DOHH2 (cell line): Measurements from ENCODE around the gene LRRC2.
A peak's percentile ranks its signal among the peaks of the same experiment; 100 is the strongest.

Experiments
- H3F3A ChIP-seq: fragments of 200-600 bp; sonication (generic), shearing (Covaris generic); 2 replicates; pipeline ENCODE4 v1.6.0; 2016; ENCODE audit warnings: antibody characterized with exemption, mild to moderate bottlenecking; ENCODE audit not compliant: control insufficient read depth, insufficient read depth
- H3K27ac ChIP-seq: fragments of 200-600 bp; sonication (generic); 2 replicates; pipeline ENCODE4 v1.5.1; 2014; ENCODE audit warnings: low read depth, mild to moderate bottlenecking, low read length, moderate library complexity
- H3K27me3 ChIP-seq: fragments of 200-600 bp; sonication (generic); 2 replicates; pipeline ENCODE4 v1.6.1; 2014; ENCODE audit warnings: mild to moderate bottlenecking, low read length, mixed read lengths; ENCODE audit not compliant: control insufficient read depth
- H3K36me3 ChIP-seq: fragments of 200-600 bp; sonication (generic); 2 replicates; pipeline ENCODE4 v1.6.1; 2014; ENCODE audit warnings: mild to moderate bottlenecking, low read length, moderate library complexity, mixed read lengths; ENCODE audit not compliant: control insufficient read depth
- H3K4me1 ChIP-seq: fragments of 200-600 bp; sonication (generic); 2 replicates; pipeline ENCODE4 v1.6.1; 2014; ENCODE audit warnings: mild to moderate bottlenecking, low read length, mixed read lengths; ENCODE audit not compliant: control insufficient read depth
- H3K4me2 ChIP-seq: fragments of 200-600 bp; sonication (generic); 2 replicates; pipeline ENCODE4 v1.6.0; 2014; ENCODE audit warnings: mild to moderate bottlenecking, low read length, moderate library complexity
- H3K4me3 ChIP-seq: fragments of 200-600 bp; sonication (generic); 2 replicates; pipeline ENCODE4 v1.5.1; 2014; ENCODE audit warnings: mild to moderate bottlenecking, low read length, mixed read lengths
- H3K79me2 ChIP-seq: fragments of 200-600 bp; sonication (generic); 2 replicates; pipeline ENCODE4 v1.6.1; 2014; ENCODE audit warnings: mild to moderate bottlenecking, low read length, mixed read lengths; ENCODE audit not compliant: control insufficient read depth
- H3K9me2 ChIP-seq: fragments of 200-600 bp; sonication (generic); replicated peaks from 2 replicates; pipeline ENCODE4 v1.6.1; 2014; ENCODE audit warnings: mild to moderate bottlenecking, low read length, mixed read lengths; ENCODE audit not compliant: control insufficient read depth
- H3K9me3 ChIP-seq: fragments of 200-600 bp; sonication (generic); 2 replicates; pipeline ENCODE4 v1.6.1; 2014; ENCODE audit warnings: antibody characterized with exemption, low read length, mixed read lengths; ENCODE audit not compliant: control insufficient read depth, insufficient read depth
- H4K20me1 ChIP-seq: fragments of 200-600 bp; sonication (generic); 2 replicates; pipeline ENCODE4 v1.6.0; 2014; ENCODE audit warnings: low read depth, mild to moderate bottlenecking, antibody characterized with exemption, low read length, moderate library complexity; ENCODE audit not compliant: control insufficient read depth, insufficient read depth
- EZH2phosphoT487 ChIP-seq: fragments of 200-600 bp; sonication (generic); IDR thresholded peaks from 2 replicates; pipeline ENCODE4 v1.6.1; 2017; ENCODE audit warnings: borderline replicate concordance, mild to moderate bottlenecking, antibody characterized with exemption, low read length, moderate library complexity, mixed read lengths
- TF ChIP-seq, protein P1 (sequence below): fragments of 200-600 bp; sonication (generic); IDR thresholded peaks from one replicate; pipeline ENCODE4 v1.5.1; 2014; ENCODE audit warnings: antibody characterized with exemption, mild to moderate bottlenecking, low read depth, low read length; ENCODE audit not compliant: poor library complexity, severe bottlenecking

LRRC2 gene

DNA sequence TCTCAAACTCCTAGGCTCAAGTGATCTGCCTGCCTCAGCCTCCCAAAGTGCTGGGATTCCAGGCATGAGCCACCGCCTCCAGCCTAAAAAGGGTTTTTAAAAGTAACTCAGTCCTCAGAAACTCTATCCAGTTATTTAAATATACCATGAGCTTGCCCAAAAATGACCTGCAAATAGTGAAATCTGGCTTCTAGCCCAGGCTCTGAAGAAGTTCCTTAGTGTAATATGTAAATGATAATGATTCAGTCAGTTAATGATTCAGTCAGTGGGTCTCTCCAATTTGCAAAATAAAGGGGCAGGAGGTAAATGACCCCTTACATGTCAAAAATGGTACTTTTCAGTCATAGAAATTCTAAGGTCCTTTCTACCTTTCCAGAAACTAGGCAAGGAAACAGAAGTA is 28.8 kb downstream of the LRRC2 start:
- H3K79me2 ChIP-seq = peaks cover 5% of the 10 kb centered on the region
- H3K4me3 ChIP-seq = peak overlapping the region; percentile 74
- no peaks in the 10 kb centered on the region for H3K9me3 ChIP-seq
- H3K4me2 ChIP-seq = peak overlapping the region; percentile 99
- H4K20me1 ChIP-seq = no peaks in the 10 kb centered on the region
- peak overlapping the region; percentile 100 for H3K27ac ChIP-seq
- H3K9me2 ChIP-seq = no peaks in the 10 kb centered on the region
- H3K4me1 ChIP-seq = peaks cover 77% of the 10 kb centered on the region
- no peak for TF ChIP-seq EZH2phosphoT487
- TF ChIP-seq, protein P1, sequence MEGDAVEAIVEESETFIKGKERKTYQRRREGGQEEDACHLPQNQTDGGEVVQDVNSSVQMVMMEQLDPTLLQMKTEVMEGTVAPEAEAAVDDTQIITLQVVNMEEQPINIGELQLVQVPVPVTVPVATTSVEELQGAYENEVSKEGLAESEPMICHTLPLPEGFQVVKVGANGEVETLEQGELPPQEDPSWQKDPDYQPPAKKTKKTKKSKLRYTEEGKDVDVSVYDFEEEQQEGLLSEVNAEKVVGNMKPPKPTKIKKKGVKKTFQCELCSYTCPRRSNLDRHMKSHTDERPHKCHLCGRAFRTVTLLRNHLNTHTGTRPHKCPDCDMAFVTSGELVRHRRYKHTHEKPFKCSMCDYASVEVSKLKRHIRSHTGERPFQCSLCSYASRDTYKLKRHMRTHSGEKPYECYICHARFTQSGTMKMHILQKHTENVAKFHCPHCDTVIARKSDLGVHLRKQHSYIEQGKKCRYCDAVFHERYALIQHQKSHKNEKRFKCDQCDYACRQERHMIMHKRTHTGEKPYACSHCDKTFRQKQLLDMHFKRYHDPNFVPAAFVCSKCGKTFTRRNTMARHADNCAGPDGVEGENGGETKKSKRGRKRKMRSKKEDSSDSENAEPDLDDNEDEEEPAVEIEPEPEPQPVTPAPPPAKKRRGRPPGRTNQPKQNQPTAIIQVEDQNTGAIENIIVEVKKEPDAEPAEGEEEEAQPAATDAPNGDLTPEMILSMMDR = no peak
- peaks cover 39% of the 10 kb centered on the region for H3F3A ChIP-seq
- no peaks in the 10 kb centered on the region for H3K27me3 ChIP-seq
- peaks cover 6% of the 10 kb centered on the region; the same call in 1 of the 2 replicates for H3K36me3 ChIP-seq

DNA sequence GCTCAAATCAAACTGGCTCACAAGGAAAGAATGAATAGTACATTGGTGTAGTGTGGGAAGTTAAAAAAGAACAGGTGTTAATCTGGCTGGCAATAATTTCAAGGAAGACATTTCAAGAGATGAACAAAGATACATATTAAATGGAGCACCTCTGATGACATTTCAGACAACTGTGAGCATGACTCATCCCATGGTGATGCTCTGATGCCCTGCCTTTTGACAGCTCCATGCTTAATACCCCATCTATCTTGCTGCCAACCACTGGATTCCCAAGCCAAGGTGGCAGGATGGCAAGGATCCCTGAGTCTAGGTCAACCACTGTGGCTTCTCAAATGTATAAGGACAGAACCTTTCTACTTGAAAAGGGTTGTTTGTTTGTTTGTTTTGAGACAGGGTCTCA is 29.3 kb downstream of the LRRC2 start:
- H3K4me1 ChIP-seq = peaks cover 76% of the 10 kb centered on the region
- H3K36me3 ChIP-seq = peaks cover 6% of the 10 kb centered on the region; the same call in 1 of the 2 replicates
- peak overlapping the region; percentile 100 for H3K27ac ChIP-seq
- no peak for TF ChIP-seq EZH2phosphoT487
- TF ChIP-seq, protein P1 = no peak
- H3K9me2 ChIP-seq = no peaks in the 10 kb centered on the region
- H4K20me1 ChIP-seq = no peaks in the 10 kb centered on the region
- peaks cover 39% of the 10 kb centered on the region for H3F3A ChIP-seq
- H3K79me2 ChIP-seq = peaks cover 5% of the 10 kb centered on the region
- no peaks in the 10 kb centered on the region for H3K9me3 ChIP-seq
- peak overlapping the region; percentile 74 for H3K4me3 ChIP-seq
- H3K4me2 ChIP-seq = peak overlapping the region; percentile 99
- H3K27me3 ChIP-seq = no peaks in the 10 kb centered on the region

DNA sequence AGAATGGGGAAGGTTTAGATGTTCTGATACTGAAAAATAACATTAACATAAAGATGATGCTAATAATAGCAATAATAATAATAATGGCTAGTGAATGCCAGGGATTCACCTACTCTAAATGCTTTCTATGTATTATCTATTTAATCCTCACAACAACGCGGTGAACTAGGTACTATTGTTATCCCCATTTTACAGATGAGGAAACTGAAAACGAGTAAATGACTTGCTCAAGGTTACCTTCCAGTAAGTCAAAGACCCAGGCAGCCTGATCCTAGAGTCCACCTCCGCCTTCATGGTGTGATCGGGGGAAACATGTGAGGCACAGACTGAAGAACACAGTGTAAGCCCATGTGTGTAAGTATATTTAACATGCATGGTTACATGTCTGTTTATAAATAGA is 30.4 kb downstream of the LRRC2 start:
- peaks cover 2% of the 10 kb centered on the region; the same call in 1 of the 2 replicates for H3K79me2 ChIP-seq
- no peak for TF ChIP-seq EZH2phosphoT487
- TF ChIP-seq, protein P1 = no peak

More for the DNA sequence above, 30.4 kb downstream of the LRRC2 start:
- Histone ChIP-seq H3K9me2 (no peaks in the 10 kb centered on the region), H3K9me3 (no peaks in the 10 kb centered on the region), H3K27me3 (no peaks in the 10 kb centered on the region), H3K4me3 (no peak overlapping the region), H3F3A (peaks cover 34% of the 10 kb centered on the region), H3K27ac (no peak overlapping the region), H3K4me2 (0 out of 2 replicates have a peak overlapping the region, but pooled peaks have one; percentile 99), H4K20me1 (no peaks in the 10 kb centered on the region), H3K4me1 (peaks cover 71% of the 10 kb centered on the region), H3K36me3 (peaks cover 6% of the 10 kb centered on the region; the same call in 1 of the 2 replicates)
